ENCODE results near the gene EPB41L2.
"Not testable (repeated sequence)": the region's sequence is repeated elsewhere in the genome, so short reads cannot be mapped to it uniquely, and the experiment has no call there.

EPB41L2 gene

GRCh38 chr6:130961148-130961547 is 101.9 kb downstream of the EPB41L2 start:
- H3K4me3 ChIP-seq (ENCODE audit: insufficient read depth, low read depth, low read length, poor library complexity, severe bottlenecking), result no peak overlapping the region
- no peaks in the 10 kb centered on the region for H3K27me3 ChIP-seq (replicated peaks; ENCODE audit: control insufficient read depth, insufficient read depth, low read length, poor library complexity, severe bottlenecking)
- H3K4me1 ChIP-seq (ENCODE audit: control insufficient read depth, insufficient read depth, low read length, poor library complexity, severe bottlenecking), result no peaks in the 10 kb centered on the region
- DNase-seq, result no peak
- no peaks in the 10 kb centered on the region for H3K9me3 ChIP-seq (ENCODE audit: control insufficient read depth, low read length)
- H3K36me3 ChIP-seq (ENCODE audit: control insufficient read depth, insufficient read depth, low read length), result no peaks in the 10 kb centered on the region
- no peak overlapping the region for H3K27ac ChIP-seq (ENCODE audit: insufficient read depth, low read length, poor library complexity, severe bottlenecking)

- H3K27me3 ChIP-seq (replicated peaks; ENCODE audit: control insufficient read depth, insufficient read depth, low read length, poor library complexity, severe bottlenecking), result no peaks in the 10 kb centered on the region
- no peaks in the 10 kb centered on the region for H3K9me3 ChIP-seq (ENCODE audit: control insufficient read depth, low read length)
- H3K4me3 ChIP-seq (ENCODE audit: insufficient read depth, low read depth, low read length, poor library complexity, severe bottlenecking), result no peak overlapping the region
- DNase-seq, result no peak
- no peaks in the 10 kb centered on the region for H3K4me1 ChIP-seq (ENCODE audit: control insufficient read depth, insufficient read depth, low read length, poor library complexity, severe bottlenecking)
- H3K27ac ChIP-seq (ENCODE audit: insufficient read depth, low read length, poor library complexity, severe bottlenecking), result no peak overlapping the region
- H3K36me3 ChIP-seq (ENCODE audit: control insufficient read depth, insufficient read depth, low read length), result no peaks in the 10 kb centered on the region
Measured at GRCh38 chr6:130959951-130960350, 103.1 kb downstream of the EPB41L2 start.

- Histone ChIP-seq H3K27me3 (replicated peaks; ENCODE audit: control insufficient read depth, insufficient read depth, low read length, poor library complexity, severe bottlenecking) (no peaks in the 10 kb centered on the region), H3K4me3 (ENCODE audit: insufficient read depth, low read depth, low read length, poor library complexity, severe bottlenecking) (no peak overlapping the region), H3K4me1 (ENCODE audit: control insufficient read depth, insufficient read depth, low read length, poor library complexity, severe bottlenecking) (no peaks in the 10 kb centered on the region), H3K9me3 (ENCODE audit: control insufficient read depth, low read length) (no peaks in the 10 kb centered on the region), H3K27ac (ENCODE audit: insufficient read depth, low read length, poor library complexity, severe bottlenecking) (no peak overlapping the region), H3K36me3 (ENCODE audit: control insufficient read depth, insufficient read depth, low read length) (no peaks in the 10 kb centered on the region)
- no peak for DNase-seq
Measured at GRCh38 chr6:130958468-130958867, 104.6 kb downstream of the EPB41L2 start.

GRCh38 chr6:130955755-130956154 is 107.3 kb downstream of the EPB41L2 start:
- Histone ChIP-seq H3K27ac (ENCODE audit: insufficient read depth, low read length, poor library complexity, severe bottlenecking) (no peak overlapping the region), H3K4me3 (ENCODE audit: insufficient read depth, low read depth, low read length, poor library complexity, severe bottlenecking) (no peak overlapping the region), H3K36me3 (ENCODE audit: control insufficient read depth, insufficient read depth, low read length) (no peaks in the 10 kb centered on the region), H3K27me3 (replicated peaks; ENCODE audit: control insufficient read depth, insufficient read depth, low read length, poor library complexity, severe bottlenecking) (no peaks in the 10 kb centered on the region), H3K9me3 (ENCODE audit: control insufficient read depth, low read length) (no peaks in the 10 kb centered on the region), H3K4me1 (ENCODE audit: control insufficient read depth, insufficient read depth, low read length, poor library complexity, severe bottlenecking) (no peaks in the 10 kb centered on the region)
- DNase-seq, result no peak

GRCh38 chr6:130949553-130949952 is 113.5 kb downstream of the EPB41L2 start:
- Histone ChIP-seq H3K27ac (ENCODE audit: insufficient read depth, low read length, poor library complexity, severe bottlenecking) (no peak overlapping the region), H3K9me3 (ENCODE audit: control insufficient read depth, low read length) (no peaks in the 10 kb centered on the region), H3K36me3 (ENCODE audit: control insufficient read depth, insufficient read depth, low read length) (no peaks in the 10 kb centered on the region), H3K4me3 (ENCODE audit: insufficient read depth, low read depth, low read length, poor library complexity, severe bottlenecking) (no peak overlapping the region), H3K27me3 (replicated peaks; ENCODE audit: control insufficient read depth, insufficient read depth, low read length, poor library complexity, severe bottlenecking) (no peaks in the 10 kb centered on the region), H3K4me1 (ENCODE audit: control insufficient read depth, insufficient read depth, low read length, poor library complexity, severe bottlenecking) (no peaks in the 10 kb centered on the region)
- DNase-seq, result no peak

GRCh38 chr6:130947464-130947863 is 115.6 kb downstream of the EPB41L2 start:
- no peak for DNase-seq
- no peak overlapping the region for H3K4me3 ChIP-seq (ENCODE audit: insufficient read depth, low read depth, low read length, poor library complexity, severe bottlenecking)
- H3K27me3 ChIP-seq (replicated peaks; ENCODE audit: control insufficient read depth, insufficient read depth, low read length, poor library complexity, severe bottlenecking), result no peaks in the 10 kb centered on the region
- no peak overlapping the region for H3K27ac ChIP-seq (ENCODE audit: insufficient read depth, low read length, poor library complexity, severe bottlenecking)
- H3K4me1 ChIP-seq (ENCODE audit: control insufficient read depth, insufficient read depth, low read length, poor library complexity, severe bottlenecking), result no peaks in the 10 kb centered on the region
- H3K36me3 ChIP-seq (ENCODE audit: control insufficient read depth, insufficient read depth, low read length), result no peaks in the 10 kb centered on the region
- H3K9me3 ChIP-seq (ENCODE audit: control insufficient read depth, low read length), result no peaks in the 10 kb centered on the region

GRCh38 chr6:130946076-130946475 is 117.0 kb downstream of the EPB41L2 start:
- no peaks in the 10 kb centered on the region for H3K4me1 ChIP-seq (ENCODE audit: control insufficient read depth, insufficient read depth, low read length, poor library complexity, severe bottlenecking)
- H3K4me3 ChIP-seq (ENCODE audit: insufficient read depth, low read depth, low read length, poor library complexity, severe bottlenecking), result no peak overlapping the region
- H3K36me3 ChIP-seq (ENCODE audit: control insufficient read depth, insufficient read depth, low read length), result no peaks in the 10 kb centered on the region
- H3K27me3 ChIP-seq (replicated peaks; ENCODE audit: control insufficient read depth, insufficient read depth, low read length, poor library complexity, severe bottlenecking), result no peaks in the 10 kb centered on the region
- DNase-seq, result no peak
- H3K9me3 ChIP-seq (ENCODE audit: control insufficient read depth, low read length), result no peaks in the 10 kb centered on the region
- H3K27ac ChIP-seq (ENCODE audit: insufficient read depth, low read length, poor library complexity, severe bottlenecking), result no peak overlapping the region

- no peaks in the 10 kb centered on the region for H3K27me3 ChIP-seq (replicated peaks; ENCODE audit: control insufficient read depth, insufficient read depth, low read length, poor library complexity, severe bottlenecking)
- no peaks in the 10 kb centered on the region for H3K4me1 ChIP-seq (ENCODE audit: control insufficient read depth, insufficient read depth, low read length, poor library complexity, severe bottlenecking)
- H3K27ac ChIP-seq (ENCODE audit: insufficient read depth, low read length, poor library complexity, severe bottlenecking), result no peak overlapping the region
- no peaks in the 10 kb centered on the region for H3K9me3 ChIP-seq (ENCODE audit: control insufficient read depth, low read length)
- no peaks in the 10 kb centered on the region for H3K36me3 ChIP-seq (ENCODE audit: control insufficient read depth, insufficient read depth, low read length)
- no peak overlapping the region for H3K4me3 ChIP-seq (ENCODE audit: insufficient read depth, low read depth, low read length, poor library complexity, severe bottlenecking)
- no peak for DNase-seq
Measured at GRCh38 chr6:130945401-130945919, 117.6 kb downstream of the EPB41L2 start.

- Histone ChIP-seq H3K27ac (ENCODE audit: insufficient read depth, low read length, poor library complexity, severe bottlenecking) (no peak overlapping the region), H3K27me3 (replicated peaks; ENCODE audit: control insufficient read depth, insufficient read depth, low read length, poor library complexity, severe bottlenecking) (no peaks in the 10 kb centered on the region), H3K4me1 (ENCODE audit: control insufficient read depth, insufficient read depth, low read length, poor library complexity, severe bottlenecking) (no peaks in the 10 kb centered on the region), H3K4me3 (ENCODE audit: insufficient read depth, low read depth, low read length, poor library complexity, severe bottlenecking) (no peak overlapping the region), H3K36me3 (ENCODE audit: control insufficient read depth, insufficient read depth, low read length) (no peaks in the 10 kb centered on the region), H3K9me3 (ENCODE audit: control insufficient read depth, low read length) (no peaks in the 10 kb centered on the region)
- no peak for DNase-seq
Measured at GRCh38 chr6:130944486-130944885, 118.6 kb downstream of the EPB41L2 start.

- H3K36me3 ChIP-seq (ENCODE audit: control insufficient read depth, insufficient read depth, low read length), result no peaks in the 10 kb centered on the region
- no peak overlapping the region for H3K27ac ChIP-seq (ENCODE audit: insufficient read depth, low read length, poor library complexity, severe bottlenecking)
- H3K4me3 ChIP-seq (ENCODE audit: insufficient read depth, low read depth, low read length, poor library complexity, severe bottlenecking), result no peak overlapping the region
- no peak for DNase-seq
- H3K27me3 ChIP-seq (replicated peaks; ENCODE audit: control insufficient read depth, insufficient read depth, low read length, poor library complexity, severe bottlenecking), result no peaks in the 10 kb centered on the region
- no peaks in the 10 kb centered on the region for H3K4me1 ChIP-seq (ENCODE audit: control insufficient read depth, insufficient read depth, low read length, poor library complexity, severe bottlenecking)
- no peaks in the 10 kb centered on the region for H3K9me3 ChIP-seq (ENCODE audit: control insufficient read depth, low read length)
Measured at GRCh38 chr6:130943738-130944137, 119.3 kb downstream of the EPB41L2 start.

- not testable (repeated sequence) for DNase-seq; H3K4me3 ChIP-seq (ENCODE audit: insufficient read depth, low read depth, low read length, poor library complexity, severe bottlenecking); H3K36me3 ChIP-seq (ENCODE audit: control insufficient read depth, insufficient read depth, low read length); H3K9me3 ChIP-seq (ENCODE audit: control insufficient read depth, low read length); H3K27me3 ChIP-seq (replicated peaks; ENCODE audit: control insufficient read depth, insufficient read depth, low read length, poor library complexity, severe bottlenecking); H3K27ac ChIP-seq (ENCODE audit: insufficient read depth, low read length, poor library complexity, severe bottlenecking); H3K4me1 ChIP-seq (ENCODE audit: control insufficient read depth, insufficient read depth, low read length, poor library complexity, severe bottlenecking)
Measured at GRCh38 chr6:130942752-130943151, 120.3 kb downstream of the EPB41L2 start.

Measured in effector memory CD4-positive, alpha-beta T cell (primary cell).